Mucosa of rectum (tissue), 2 donors: ENCODE data around the gene MYRIP.

ENCODE experiments used
- H3K27ac ChIP-seq, 2 donors: one replicate each; pipeline ENCODE4 v1.7.0; 2013; ENCODE audit warnings: inconsistent platforms in 2 of 2, low read depth in 2 of 2, low read length in 2 of 2
- H3K27me3 ChIP-seq, 2 donors: one replicate each; pipeline ENCODE4 v1.7.0; 2013; ENCODE audit warnings: low read length in 2 of 2; ENCODE audit not compliant: control insufficient read depth in 2 of 2, insufficient read depth in 2 of 2
- H3K36me3 ChIP-seq, 2 donors: one replicate each; pipeline ENCODE4 v1.7.0; 2013; ENCODE audit warnings: low read length in 2 of 2; ENCODE audit not compliant: control insufficient read depth in 2 of 2, insufficient read depth in 2 of 2
- H3K4me1 ChIP-seq, 2 donors: one replicate each; pipeline ENCODE4 v1.7.0; 2013; ENCODE audit warnings: low read length in 2 of 2, mild to moderate bottlenecking in 1 of 2; ENCODE audit not compliant: control insufficient read depth in 2 of 2, insufficient read depth in 2 of 2
- H3K4me3 ChIP-seq, 2 donors: one replicate each; pipeline ENCODE4 v1.7.0; 2013; ENCODE audit warnings: low read length in 2 of 2
- H3K9ac ChIP-seq, 2 donors: one replicate each; pipeline ENCODE4 v1.7.0; 2013; ENCODE audit warnings: low read length in 2 of 2, low read depth in 1 of 2, mild to moderate bottlenecking in 1 of 2
- H3K9me3 ChIP-seq, 2 donors: one replicate each; pipeline ENCODE4 v1.7.0; 2013; ENCODE audit warnings: low read length in 2 of 2; ENCODE audit not compliant: control insufficient read depth in 2 of 2
- donor health status: healthy.
- donor health status: Normal muscosa, but diverticular disease.

The MYRIP gene

GRCh38 chr3:39978308-39978707 lies 168.9 kb downstream of the MYRIP start:
- Histone ChIP-seq H3K9me3 (no peaks in the 10 kb centered on the region), H3K27ac (no peak overlapping the region), H3K4me1 (no peaks in the 10 kb centered on the region), H3K27me3 (no peaks in the 10 kb centered on the region), H3K36me3 (no peaks in the 10 kb centered on the region), H3K9ac (no peak overlapping the region), H3K4me3 (no peak overlapping the region)

GRCh38 chr3:39980058-39980457 lies 170.6 kb downstream of the MYRIP start:
- H3K36me3 ChIP-seq, result no peaks in the 10 kb centered on the region
- H3K4me1 ChIP-seq, result no peaks in the 10 kb centered on the region
- H3K9me3 ChIP-seq, result no peaks in the 10 kb centered on the region
- H3K4me3 ChIP-seq, result no peak overlapping the region
- H3K9ac ChIP-seq, result no peak overlapping the region
- no peaks in the 10 kb centered on the region for H3K27me3 ChIP-seq
- H3K27ac ChIP-seq, result no peak overlapping the region

- H3K9ac ChIP-seq, result no peak overlapping the region
- no peaks in the 10 kb centered on the region for H3K9me3 ChIP-seq
- H3K36me3 ChIP-seq, result no peaks in the 10 kb centered on the region
- no peaks in the 10 kb centered on the region for H3K4me1 ChIP-seq
- no peak overlapping the region for H3K4me3 ChIP-seq
- no peak overlapping the region for H3K27ac ChIP-seq
- no peaks in the 10 kb centered on the region for H3K27me3 ChIP-seq
Observed at GRCh38 chr3:39980781-39981180, 171.4 kb downstream of the MYRIP start.

DNA sequence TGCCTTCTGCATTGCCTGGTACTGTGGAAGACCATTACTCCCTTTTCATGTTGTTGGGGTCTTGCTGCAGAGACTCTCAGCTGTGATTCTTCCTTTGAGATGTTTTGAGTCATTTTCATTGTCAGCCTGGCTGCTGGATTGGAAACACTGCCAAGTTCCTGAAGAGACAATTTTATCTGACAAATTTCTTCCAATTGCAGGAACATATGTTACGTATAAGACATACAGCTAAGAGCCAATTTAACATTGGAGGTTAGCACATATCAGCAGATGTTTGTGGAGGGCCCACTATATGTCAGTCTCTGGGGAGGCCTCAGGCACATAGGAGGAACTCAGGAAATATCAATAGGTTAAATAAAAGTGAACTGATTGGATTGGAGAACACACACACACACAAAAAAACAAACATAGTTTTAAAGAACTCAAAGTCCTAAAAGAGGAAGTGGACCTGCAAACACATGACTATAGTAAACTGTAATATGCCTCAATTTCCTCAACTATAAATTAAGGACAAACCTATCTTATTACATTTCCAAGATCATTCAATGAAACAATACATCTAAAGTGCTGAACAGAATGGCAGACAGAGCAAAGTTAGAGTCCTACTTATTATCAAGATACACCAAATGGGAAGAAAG lies 172.3 kb downstream of the MYRIP start:
- H3K27ac ChIP-seq, result no peak overlapping the region
- H3K27me3 ChIP-seq, result no peaks in the 10 kb centered on the region
- no peaks in the 10 kb centered on the region for H3K4me1 ChIP-seq
- H3K36me3 ChIP-seq, result no peaks in the 10 kb centered on the region
- H3K9me3 ChIP-seq, result no peaks in the 10 kb centered on the region
- no peak overlapping the region for H3K9ac ChIP-seq
- H3K4me3 ChIP-seq, result no peak overlapping the region

- Histone ChIP-seq H3K27me3 (no peaks in the 10 kb centered on the region), H3K9me3 (no peaks in the 10 kb centered on the region), H3K27ac (no peak overlapping the region), H3K36me3 (no peaks in the 10 kb centered on the region), H3K4me3 (no peak overlapping the region), H3K4me1 (no peaks in the 10 kb centered on the region), H3K9ac (no peak overlapping the region)
Observed at GRCh38 chr3:39982665-39983357, 173.4 kb downstream of the MYRIP start.

DNA sequence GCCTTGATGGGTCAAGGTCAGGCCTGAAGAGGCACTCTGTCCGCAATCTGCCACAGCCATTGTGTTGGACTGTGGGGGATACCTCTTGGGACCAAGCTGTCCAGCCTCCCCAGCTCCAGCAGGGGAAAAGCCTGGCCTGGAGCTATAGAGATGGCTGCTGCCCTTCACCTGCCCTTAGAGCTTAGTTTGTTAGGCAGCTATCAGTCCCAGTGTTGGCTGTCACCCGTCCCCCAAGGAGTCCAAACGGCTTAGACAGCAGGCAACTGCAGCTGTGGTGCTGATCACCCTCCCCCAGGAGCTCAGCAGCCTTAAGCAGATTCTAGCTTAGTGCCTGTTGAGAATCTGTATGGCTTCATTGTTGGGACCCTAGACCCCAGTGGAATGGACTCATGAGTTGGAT lies 180.3 kb downstream of the MYRIP start:
- Histone ChIP-seq H3K4me1 (no peaks in the 10 kb centered on the region), H3K9ac (no peak overlapping the region), H3K36me3 (no peaks in the 10 kb centered on the region), H3K27me3 (no peaks in the 10 kb centered on the region), H3K27ac (no peak overlapping the region), H3K9me3 (no peaks in the 10 kb centered on the region), H3K4me3 (no peak overlapping the region)

GRCh38 chr3:39990532-39990931 lies 181.1 kb downstream of the MYRIP start:
- no peak overlapping the region for H3K9ac ChIP-seq

GRCh38 chr3:40008796-40009195 lies 199.4 kb downstream of the MYRIP start:
- no peaks in the 10 kb centered on the region for H3K27me3 ChIP-seq
- H3K4me3 ChIP-seq, result no peak overlapping the region

More at GRCh38 chr3:39990532-39990931, 181.1 kb downstream of the MYRIP start:
- Histone ChIP-seq H3K4me1 (no peaks in the 10 kb centered on the region), H3K27ac (no peak overlapping the region), H3K36me3 (no peaks in the 10 kb centered on the region), H3K9me3 (no peaks in the 10 kb centered on the region), H3K27me3 (no peaks in the 10 kb centered on the region), H3K4me3 (no peak overlapping the region)

GRCh38 chr3:40009991-40010390 lies 200.6 kb downstream of the MYRIP start:
- no peak overlapping the region for H3K27ac ChIP-seq

More at GRCh38 chr3:40008796-40009195, 199.4 kb downstream of the MYRIP start:
- Histone ChIP-seq H3K27ac (no peak overlapping the region), H3K36me3 (no peaks in the 10 kb centered on the region), H3K9me3 (no peaks in the 10 kb centered on the region), H3K4me1 (no peaks in the 10 kb centered on the region), H3K9ac (no peak overlapping the region)

DNA sequence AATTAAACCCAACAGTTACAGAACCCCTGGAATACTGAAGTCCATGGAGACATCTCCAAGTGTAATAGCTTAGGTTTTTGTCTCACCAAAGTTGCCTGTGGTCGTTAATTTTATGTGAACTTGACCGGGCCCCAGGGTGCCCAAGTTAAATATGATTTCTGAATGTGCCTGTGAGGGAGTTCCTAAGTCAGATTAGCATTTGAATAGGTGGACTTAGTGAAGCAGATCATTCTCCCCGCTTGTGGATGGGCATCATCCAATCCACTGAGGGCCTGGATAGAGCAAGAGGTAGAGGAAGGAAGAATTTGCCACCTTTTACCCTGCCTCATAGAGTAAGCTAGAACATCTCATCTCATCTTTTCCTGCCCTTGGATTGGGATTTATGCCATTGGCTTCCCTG lies 203.0 kb downstream of the MYRIP start:
- Histone ChIP-seq H3K9ac (no peak overlapping the region), H3K27ac (no peak overlapping the region), H3K4me3 (no peak overlapping the region), H3K27me3 (no peaks in the 10 kb centered on the region), H3K36me3 (no peaks in the 10 kb centered on the region), H3K9me3 (no peaks in the 10 kb centered on the region), H3K4me1 (no peaks in the 10 kb centered on the region)

More at GRCh38 chr3:40009991-40010390, 200.6 kb downstream of the MYRIP start:
- Histone ChIP-seq H3K36me3 (no peaks in the 10 kb centered on the region), H3K27me3 (no peaks in the 10 kb centered on the region), H3K9me3 (no peaks in the 10 kb centered on the region), H3K4me3 (no peak overlapping the region), H3K4me1 (no peaks in the 10 kb centered on the region), H3K9ac (no peak overlapping the region)
